Heart left ventricle (tissue), 16 donors: ENCODE measurements around the gene NACC2. TPM values are rescaled to one million over a fixed set of nuclear protein-coding genes. Genes with fewer than 3 reads are reported as not detected.

Source experiments
- ATAC-seq, 4 donors: fragments of 200-7000 bp; cut with Tn5 transposase; one replicate each; pipeline ENCODE4 v1.9.1; 2020 to 2022; ENCODE audit warnings: moderate library complexity in 4 of 4, mild to moderate bottlenecking in 3 of 4, moderate number of reproducible peaks in 1 of 4
- DNase-seq, 5 donors: peaks; one replicate each; pipeline ENCODE4 v3.0.0-alpha.2; 2020
- H3K27ac ChIP-seq, 12 donors: fragments of 200-600 bp; sonication (generic) in 4 of 12; one replicate each; pipeline versions ENCODE4 v1.5.0 to v1.8.0; 2016 to 2022; ENCODE audit warnings: mild to moderate bottlenecking in 2 of 12
- H3K27me3 ChIP-seq, 9 donors: fragments of 200-600 bp; sonication (generic) in 2 of 9; one replicate each; pipeline versions ENCODE4 v1.5.1 to v1.8.0; 2016 to 2022; ENCODE audit warnings: mild to moderate bottlenecking in 3 of 9
- H3K36me3 ChIP-seq, 9 donors: fragments of 200-600 bp; sonication (generic) in 2 of 9; one replicate each; pipeline versions ENCODE4 v1.5.0 to v1.8.0; 2018 to 2022; ENCODE audit warnings: mild to moderate bottlenecking in 2 of 9
- H3K4me1 ChIP-seq, 12 donors: fragments of 200-600 bp; sonication (generic) in 4 of 12; one replicate each; pipeline versions ENCODE4 v1.5.0 to v1.8.0; 2016 to 2022; ENCODE audit warnings: mild to moderate bottlenecking in 3 of 12
- H3K4me3 ChIP-seq, 12 donors: fragments of 200-600 bp; sonication (generic) in 4 of 12; one replicate each; pipeline versions ENCODE4 v1.5.0 to v1.8.0; 2017 to 2022; ENCODE audit warnings: mild to moderate bottlenecking in 9 of 12, moderate library complexity in 4 of 12
- H3K9me3 ChIP-seq, 12 donors: fragments of 200-600 bp; sonication (generic) in 4 of 12; one replicate each; pipeline versions ENCODE4 v1.5.0 to v1.8.0; 2016 to 2022; ENCODE audit warnings: mild to moderate bottlenecking in 1 of 12
- CTCF ChIP-seq, 12 donors: fragments of 200-600 bp; sonication (generic) in 4 of 12; IDR thresholded peaks; one replicate each; pipeline versions ENCODE4 v1.5.0 to v1.8.0; 2018 to 2022; ENCODE audit warnings: antibody characterized with exemption in 12 of 12, mild to moderate bottlenecking in 5 of 12
- POLR2A ChIP-seq, 2 donors: fragments of 450-650 bp; IDR thresholded peaks; one replicate each; pipeline ENCODE4 v1.6.1; 2017; ENCODE audit warnings: antibody characterized with exemption in 2 of 2, mild to moderate bottlenecking in 2 of 2, moderate library complexity in 2 of 2
- WGBS, 4 donors: extraction: QIAGEN DNeasy Blood & Tissue Kit in 2 of 4; methylation state at CpG; one replicate each; pipeline versions ENCODE4 v1.1.5 to v1.1.7; 2013 to 2018; 5-methylcytosine and 5-hydroxymethylcytosine counted together
- intact Hi-C, 10 donors: fragments of 100-400 bp; cut with DNase I; formaldehyde crosslinking; loops; one replicate each; pipeline versions ENCODE4 v1.11.1 to v1.14.2; 2022
- polyA plus RNA-seq, 2 donors: library from polyadenylated mRNA; stranded (reverse); fragments of 200-250 nt; gene quantifications; one replicate each; pipeline ENCODE4 v1.2.3, GENCODE V29; 2013
- total RNA-seq, 9 donors: library from RNA; depleted of rRNA in 2 of 9; stranded (reverse); fragments of >200 nt in 2 of 9; fragmentation: NEBNext Ultra II Directional in 3 of 9; extraction: Animal tissue kit (Norgen Biotek cat#: 25700) in 3 of 9; gene quantifications; one replicate each; pipeline versions ENCODE4 v1.1.0 to v1.2.4, GENCODE V29; 2016 to 2023
- donor health status: ischemic (EF 13 %, LVEDD 7.1; RV severe dilation, severe dysfunction).
- donor health status: healthy with polysubstance abuse.
- donor health status: DM: no; HTN: yes; CAD: no.
- donor health status: DM: no; HTN: no; CAD: no.
- donor health status: ischemic (EF 25% LVEDD 6.9; RV normal size, moderate dysfunction).
- donor health status: ischemic (EF 25% LVEDD 5.7; RV mildly dilated, moderate dysfunction).
- donor health status: healthy.
- donor health status: DM: yes; HTN: yes; CAD: no.
- donor health status: ischemic (EF 35%, LVEDD 5.7; RV mildly dilated, moderate dysfunction).
- donor health status: nonischemic (EF 11% LVEDD 7.7; RV severe dilation, severe dysfunction).
- donor health status: DM: yes; HTN: yes; CAD: no.
- donor health status: PGD.
- donor health status: ischemic (EF 29% LVEDD 5.4; RV normal size, mild dysfunction).
- donor health status: nonischemic (EF 23%, LVEDD 6.1; RV moderate dilation, normal function).

NACC2 gene
- total and polyA plus RNA-seq, 11 donors = 17.9 to 66.5 (median 47.4) TPM

GRCh38 chr9:135965124-135965756, 129.8 kb downstream of the NACC2 start:
- Histone ChIP-seq H3K27ac (no peak overlapping the region), H3K4me1 (peaks cover 2 to 39% (median 18%) of the 10 kb centered on the region in 12 donors), H3K27me3 (no peaks in the 10 kb centered on the region), H3K36me3 (no peaks in the 10 kb centered on the region), H3K4me3 (no peak overlapping the region), H3K9me3 (no peaks in the 10 kb centered on the region)
- DNase-seq (no peak), ATAC-seq (no peak)
- WGBS, 4 donors = 58 to 68% (median 62%) methylated on average over 10 to 11 of the region's 11 CpGs
- intact Hi-C loops = loop anchor here in 2 of 10 donors (10.0 kb wide), 4 partner anchors 100 to 320 kb away; partner anchors contain the start of gene QSOX2 (in 1 of the 2)
- no peak for TF ChIP-seq CTCF (IDR thresholded peaks at IDR 0.05)
- TF ChIP-seq POLR2A (IDR thresholded peaks at IDR 0.05) = no peak

- Histone ChIP-seq H3K4me1 (peaks cover 2 to 41% (median 26%) of the 10 kb centered on the region in 12 donors), H3K4me3 (no peak overlapping the region), H3K9me3 (no peaks in the 10 kb centered on the region), H3K27me3 (no peaks in the 10 kb centered on the region), H3K27ac (no peak overlapping the region), H3K36me3 (no peaks in the 10 kb centered on the region)
- intact Hi-C loops = loop anchor here in 4 of 10 donors (5.0 to 10.0 kb wide), 8 partner anchors 97 to 321 kb away; partner anchors contain the start of genes KCNT1 (in 1 of the 4) and QSOX2 (in 1 of the 4)
- ATAC-seq (no peak), DNase-seq (no peak)
- WGBS, 4 donors = 76 to 87% (median 82%) methylated on average over 10 of the region's 10 CpGs
- TF ChIP-seq POLR2A (IDR thresholded peaks at IDR 0.05) = no peak
- no peak for TF ChIP-seq CTCF (IDR thresholded peaks at IDR 0.05)
These were observed 131.2 kb downstream of the NACC2 start for GRCh38 chr9:135963938-135964337.

GRCh38 chr9:135963338-135963737, 131.8 kb downstream of the NACC2 start:
- H3K4me3 ChIP-seq = no peak overlapping the region
- H3K27me3 ChIP-seq = no peaks in the 10 kb centered on the region
- no peaks in the 10 kb centered on the region for H3K9me3 ChIP-seq
- 87 to 94% (median 88%) methylated on average over 8 of the region's 8 CpGs for WGBS, 4 donors
- no peak overlapping the region for H3K27ac ChIP-seq
- ATAC-seq = no peak
- TF ChIP-seq POLR2A (IDR thresholded peaks at IDR 0.05) = no peak
- no peak for TF ChIP-seq CTCF (IDR thresholded peaks at IDR 0.05)
- intact Hi-C loops = loop anchor here in 4 of 10 donors (5.0 to 10.0 kb wide), 8 partner anchors 96 to 321 kb away; partner anchors contain the start of genes KCNT1 (in 1 of the 4) and QSOX2 (in 1 of the 4)
- no peaks in the 10 kb centered on the region for H3K36me3 ChIP-seq
- H3K4me1 ChIP-seq = peaks cover 2 to 41% (median 29%) of the 10 kb centered on the region in 12 donors
- DNase-seq = no peak

- Histone ChIP-seq H3K27ac (no peak overlapping the region), H3K9me3 (no peaks in the 10 kb centered on the region), H3K4me3 (no peak overlapping the region), H3K27me3 (no peaks in the 10 kb centered on the region), H3K36me3 (no peaks in the 10 kb centered on the region), H3K4me1 (peaks cover 2 to 40% (median 28%) of the 10 kb centered on the region in 12 donors)
- 65 to 78% (median 72%) methylated on average over 11 of the region's 11 CpGs for WGBS, 4 donors
- intact Hi-C loops = loop anchor here in 4 of 10 donors (5.0 to 10.0 kb wide), 8 partner anchors 96 to 322 kb away; partner anchors contain the start of genes KCNT1 (in 1 of the 4) and QSOX2 (in 1 of the 4)
- TF ChIP-seq POLR2A (IDR thresholded peaks at IDR 0.05) (no peak), CTCF (IDR thresholded peaks at IDR 0.05) (no peak)
- no peak for DNase-seq
- no peak for ATAC-seq
These were observed 132.3 kb downstream of the NACC2 start for GRCh38 chr9:135962696-135963307.
